Astrocyte of the cerebellum (primary cell): ENCODE data around the gene GNAL.
A peak's percentile ranks its signal among the peaks of the same experiment; 100 is the strongest.
"Not testable (repeated sequence)": the region's sequence is repeated elsewhere in the genome, so short reads cannot be mapped to it uniquely, and the experiment has no call there.

Experiments
- DNase-seq: peaks from one replicate; pipeline ENCODE4 v3.0.0-alpha.2; 2011; ENCODE audit warnings: low read depth
- H3K4me3 ChIP-seq: 2 replicates; pipeline ENCODE4 v1.5.1; 2011; ENCODE audit warnings: mild to moderate bottlenecking, low read depth, low read length, moderate library complexity
- in situ Hi-C: cut with HindIII; loops from 2 replicates; pipeline ENCODE4 v1.10.0; 2017; ENCODE audit warnings: low sequenced_read_pairs
- TF ChIP-seq, protein P1 (sequence below): IDR thresholded peaks from 2 replicates; pipeline ENCODE4 v1.5.1; 2012; ENCODE audit warnings: low read length, low read depth, moderate library complexity, mild to moderate bottlenecking; ENCODE audit errors: missing control alignments

The GNAL gene

DNA sequence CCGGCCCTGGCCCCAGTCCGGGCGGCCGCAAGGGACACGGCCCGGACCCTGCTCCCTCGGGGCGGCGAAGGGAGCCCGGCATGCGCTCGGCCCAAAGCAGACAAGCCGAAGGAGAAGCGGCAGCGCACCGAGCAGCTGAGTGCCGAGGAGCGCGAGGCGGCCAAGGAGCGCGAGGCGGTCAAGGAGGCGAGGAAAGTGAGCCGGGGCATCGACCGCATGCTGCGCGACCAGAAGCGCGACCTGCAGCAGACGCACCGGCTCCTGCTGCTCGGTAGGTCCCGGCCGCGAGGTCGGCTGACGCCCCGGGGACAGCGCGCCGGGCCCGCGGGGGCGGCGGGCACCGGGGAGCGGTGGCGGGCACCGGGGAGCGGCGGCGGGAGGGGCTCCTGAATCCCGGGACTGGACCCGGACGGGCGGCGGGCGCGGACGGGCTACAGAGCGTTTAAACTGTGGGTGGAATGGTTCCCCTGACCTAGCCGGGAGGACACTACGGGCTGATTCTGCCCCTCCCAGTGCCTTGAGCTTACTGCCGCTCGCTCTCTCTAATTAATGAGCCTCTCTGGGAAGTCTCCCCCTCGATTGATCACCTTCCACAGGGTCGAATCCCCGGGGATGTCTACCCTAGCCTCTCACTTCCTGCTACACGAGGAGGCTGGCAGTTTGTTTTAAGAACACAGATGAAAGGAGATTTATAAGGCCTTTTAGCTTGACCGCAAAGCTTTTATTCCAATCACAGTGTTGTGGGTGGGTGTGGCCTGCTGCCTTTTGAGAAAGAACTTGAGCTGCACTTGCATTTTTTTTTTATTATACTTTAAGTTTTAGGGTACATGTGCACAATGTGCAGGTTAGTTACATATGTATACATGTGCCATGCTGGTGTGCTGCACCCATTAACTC lies 853 bp downstream of the GNAL start:
- peak; percentile 3 for DNase-seq
- peak overlapping the region; percentile 52 for H3K4me3 ChIP-seq
- TF ChIP-seq, protein P1, sequence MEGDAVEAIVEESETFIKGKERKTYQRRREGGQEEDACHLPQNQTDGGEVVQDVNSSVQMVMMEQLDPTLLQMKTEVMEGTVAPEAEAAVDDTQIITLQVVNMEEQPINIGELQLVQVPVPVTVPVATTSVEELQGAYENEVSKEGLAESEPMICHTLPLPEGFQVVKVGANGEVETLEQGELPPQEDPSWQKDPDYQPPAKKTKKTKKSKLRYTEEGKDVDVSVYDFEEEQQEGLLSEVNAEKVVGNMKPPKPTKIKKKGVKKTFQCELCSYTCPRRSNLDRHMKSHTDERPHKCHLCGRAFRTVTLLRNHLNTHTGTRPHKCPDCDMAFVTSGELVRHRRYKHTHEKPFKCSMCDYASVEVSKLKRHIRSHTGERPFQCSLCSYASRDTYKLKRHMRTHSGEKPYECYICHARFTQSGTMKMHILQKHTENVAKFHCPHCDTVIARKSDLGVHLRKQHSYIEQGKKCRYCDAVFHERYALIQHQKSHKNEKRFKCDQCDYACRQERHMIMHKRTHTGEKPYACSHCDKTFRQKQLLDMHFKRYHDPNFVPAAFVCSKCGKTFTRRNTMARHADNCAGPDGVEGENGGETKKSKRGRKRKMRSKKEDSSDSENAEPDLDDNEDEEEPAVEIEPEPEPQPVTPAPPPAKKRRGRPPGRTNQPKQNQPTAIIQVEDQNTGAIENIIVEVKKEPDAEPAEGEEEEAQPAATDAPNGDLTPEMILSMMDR: no peak
- in situ Hi-C loops: no loop called here

DNA sequence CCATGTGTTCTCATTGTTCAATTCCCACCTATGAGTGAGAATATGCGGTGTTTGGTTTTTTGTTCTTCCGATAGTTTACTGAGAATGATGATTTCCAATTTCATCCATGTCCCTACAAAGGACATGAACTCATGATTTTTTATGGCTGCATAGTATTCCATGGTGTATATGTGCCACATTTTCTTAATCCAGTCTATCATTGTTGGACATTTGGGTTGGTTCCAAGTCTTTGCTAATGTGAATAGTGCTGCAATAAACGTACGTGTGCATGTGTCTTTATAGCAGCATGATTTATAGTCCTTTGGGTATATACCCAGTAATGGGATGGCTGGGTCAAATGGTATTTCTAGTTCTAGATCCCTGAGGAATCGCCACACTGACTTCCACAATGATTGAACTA lies 1.6 kb downstream of the GNAL start:
- H3K4me3 ChIP-seq, in situ Hi-C loops, DNase-seq: not testable (repeated sequence)

DNA sequence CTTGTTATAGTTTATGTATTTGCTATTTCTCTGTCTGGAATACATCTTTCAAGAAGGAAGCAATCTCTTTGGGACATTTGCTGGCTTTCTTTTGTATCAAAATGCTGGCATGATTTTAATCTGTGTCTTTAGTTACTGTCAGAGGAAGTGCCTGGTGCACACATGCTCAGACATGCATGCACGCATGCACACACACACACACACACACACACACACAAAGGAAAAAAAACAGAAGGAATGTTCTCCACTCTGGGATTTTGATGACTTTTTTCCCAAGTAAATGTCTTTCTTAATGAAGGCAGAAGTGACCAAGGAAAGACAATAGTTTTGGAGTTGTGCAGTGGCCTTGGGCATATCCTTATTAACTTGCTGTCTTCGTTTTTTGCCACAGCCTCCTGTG lies 6.7 kb downstream of the GNAL start:
- H3K4me3 ChIP-seq: no peak overlapping the region
- no peak for DNase-seq
- TF ChIP-seq, protein P1: no peak
- in situ Hi-C loops: no loop called here

DNA sequence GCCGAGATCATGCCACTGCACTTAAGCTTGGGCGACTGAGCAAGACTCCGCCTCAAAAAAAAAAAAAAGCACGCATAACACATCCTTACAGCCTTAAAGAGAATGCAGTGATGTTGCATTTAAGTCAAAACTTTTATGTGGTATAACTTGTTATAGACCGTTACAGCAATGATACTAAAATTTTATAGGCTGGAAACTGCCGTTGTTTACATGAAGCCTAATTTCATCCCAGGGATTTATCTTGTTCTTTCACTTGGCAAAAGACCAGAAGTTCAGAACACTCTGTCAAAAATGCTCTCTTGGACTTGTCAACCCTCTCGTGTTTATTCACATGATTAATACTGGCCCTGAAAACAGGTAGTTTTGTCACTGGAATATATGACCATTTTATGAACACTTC lies 7.4 kb downstream of the GNAL start:
- in situ Hi-C loops: no loop called here
- no peak overlapping the region for H3K4me3 ChIP-seq
- DNase-seq: no peak
- TF ChIP-seq, protein P1: no peak

DNA sequence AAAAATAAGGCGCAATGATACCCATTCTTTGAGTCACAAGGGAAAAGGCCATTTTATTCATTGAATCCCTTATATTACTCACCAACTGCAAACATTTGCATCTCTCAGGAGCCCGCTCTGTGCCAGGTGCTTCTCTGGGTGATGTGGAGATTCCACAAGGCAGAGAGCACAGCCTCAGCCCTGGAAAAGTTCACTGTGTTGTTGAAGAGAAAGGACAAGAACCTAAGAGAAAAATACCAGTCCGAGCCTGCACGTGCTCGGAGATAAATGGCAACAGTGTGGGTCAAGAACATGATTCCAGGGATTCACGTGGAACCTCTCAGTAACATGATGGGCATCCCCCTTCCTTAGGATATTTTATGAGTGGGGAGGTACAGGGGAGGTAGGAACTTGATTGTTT lies 11.8 kb downstream of the GNAL start:
- in situ Hi-C loops: no loop called here

DNA sequence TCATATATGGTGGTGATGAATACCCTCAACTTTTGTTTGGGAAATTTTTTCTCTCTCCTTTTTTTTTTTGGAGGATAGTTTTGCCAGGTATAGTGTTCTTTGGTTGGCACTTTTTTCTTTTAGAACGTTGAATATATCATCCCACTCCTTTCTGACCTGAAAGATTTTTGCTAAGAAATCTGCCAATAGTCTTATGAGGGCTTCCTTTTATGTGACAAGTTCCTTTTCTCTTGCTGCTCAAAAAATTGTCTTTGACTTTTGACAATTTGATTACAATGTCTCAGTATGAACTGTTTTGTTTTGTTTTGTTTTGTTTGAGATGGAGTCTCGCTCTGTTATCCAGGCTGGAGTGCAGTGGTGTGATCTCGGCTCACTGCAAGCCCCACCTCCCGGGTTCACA lies 21.5 kb downstream of the GNAL start:
- in situ Hi-C loops: loop anchor here (5.0 kb wide), 2 partner anchors 43 to 82 kb away; no protein-coding TSS in a partner anchor
- H3K4me3 ChIP-seq: no peak overlapping the region
- TF ChIP-seq, protein P1: no peak
- no peak for DNase-seq

More for the DNA sequence above, 11.8 kb downstream of the GNAL start:
- H3K4me3 ChIP-seq: no peak overlapping the region
- no peak for DNase-seq
- TF ChIP-seq, protein P1: no peak

DNA sequence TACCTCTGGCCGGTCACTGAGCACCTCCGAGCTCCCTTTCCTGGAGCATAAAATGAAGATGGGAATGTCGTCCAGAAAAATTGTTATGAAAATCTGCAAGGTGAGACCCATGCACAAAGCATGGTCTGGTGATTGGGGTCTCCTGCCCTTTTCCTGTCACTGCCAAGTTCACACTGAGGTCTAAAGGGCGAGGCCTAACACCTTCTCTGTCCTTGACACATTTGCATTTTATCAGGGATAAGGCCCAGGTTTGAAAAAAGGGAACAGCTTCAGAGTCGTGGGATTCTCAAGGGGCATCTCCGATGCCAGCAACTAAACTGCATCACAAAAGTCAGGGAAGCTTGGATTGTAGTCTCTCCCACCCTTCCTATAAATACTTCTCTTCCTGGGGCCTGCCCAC lies 24.7 kb downstream of the GNAL start:
- in situ Hi-C loops: loop anchor here (5.0 kb wide), 2 partner anchors 46 to 79 kb away; no protein-coding TSS in a partner anchor
- no peak overlapping the region for H3K4me3 ChIP-seq
- TF ChIP-seq, protein P1: no peak
- DNase-seq: no peak
